Femur (tissue), 1 donor: ENCODE data around the gene TIMM44.
A peak's percentile ranks its signal among the peaks of the same experiment; 100 is the strongest.
"Not testable (repeated sequence)": the region's sequence is repeated elsewhere in the genome, so short reads cannot be mapped to it uniquely, and the experiment has no call there.

Experiments
- DNase-seq: peaks from one replicate; pipeline ENCODE4 v3.0.0-alpha.2; 2017

The TIMM44 gene

GRCh38 chr19:7923295-7924191, 19.9 kb downstream of the TIMM44 start:
- peak; percentile 39 for DNase-seq

DNA sequence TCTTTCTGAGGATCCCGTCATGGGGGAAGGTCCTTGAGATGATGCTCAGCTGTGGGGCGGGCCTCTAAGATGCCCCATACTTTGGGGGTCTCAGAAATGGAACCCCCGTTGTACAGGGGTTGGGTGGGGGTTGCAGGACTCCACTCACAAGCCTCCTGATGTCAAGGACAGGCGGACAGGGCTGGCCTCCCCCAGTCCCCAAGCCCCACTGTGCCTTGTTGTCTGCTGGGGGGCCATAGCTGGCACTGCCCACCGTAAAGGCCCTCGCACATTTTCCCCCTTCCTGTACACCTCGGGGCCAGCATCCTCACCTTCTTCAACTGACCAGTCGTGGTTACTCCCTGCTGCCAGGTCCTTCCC, 20.6 kb downstream of the TIMM44 start:
- DNase-seq, result no peak

- DNase-seq, result no peak
Measured at GRCh38 chr19:7921967-7922835, 21.3 kb downstream of the TIMM44 start.

- DNase-seq, result no peak
Measured at GRCh38 chr19:7921302-7921966, 22.0 kb downstream of the TIMM44 start.

DNA sequence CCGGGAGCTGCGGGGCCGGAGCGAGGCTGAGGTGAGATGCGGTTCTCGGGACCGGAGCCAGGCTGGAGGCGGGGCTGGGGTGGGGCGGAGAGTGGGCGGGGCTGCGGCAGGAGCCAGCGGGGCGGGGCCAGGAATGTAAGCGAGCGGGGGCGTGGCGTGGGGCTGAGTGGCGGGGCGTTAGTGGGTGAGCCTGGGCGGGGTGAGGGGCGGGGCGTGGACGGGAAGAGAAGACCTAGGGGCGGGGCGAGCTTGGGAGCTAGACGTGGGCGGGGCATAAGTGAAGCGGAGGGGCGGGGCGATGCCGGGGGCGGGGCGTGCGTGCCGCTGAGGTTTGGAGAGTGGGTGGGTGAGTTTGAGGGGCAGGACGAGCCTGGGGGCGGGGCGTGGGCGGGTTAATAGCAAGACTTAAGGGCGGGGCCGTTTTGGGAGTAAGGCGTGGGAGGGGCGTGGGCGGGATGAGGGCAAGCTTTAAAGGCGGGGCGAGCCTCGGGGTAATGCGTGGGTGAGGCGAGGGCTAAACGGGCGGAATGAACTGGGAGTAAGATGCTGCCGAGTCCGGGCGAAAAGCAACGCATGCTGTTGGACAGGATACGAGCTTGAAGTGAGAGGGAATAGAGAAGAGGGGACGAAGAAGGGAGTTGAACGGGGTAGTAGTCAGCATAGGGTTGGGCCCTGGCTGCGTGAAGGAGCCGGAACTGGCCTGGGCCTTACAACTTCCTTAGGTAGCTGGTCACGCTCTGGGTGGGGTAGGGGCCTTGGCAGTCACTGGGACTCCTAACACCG, 22.8 kb downstream of the TIMM44 start:
- peak; percentile 99 for DNase-seq

DNA sequence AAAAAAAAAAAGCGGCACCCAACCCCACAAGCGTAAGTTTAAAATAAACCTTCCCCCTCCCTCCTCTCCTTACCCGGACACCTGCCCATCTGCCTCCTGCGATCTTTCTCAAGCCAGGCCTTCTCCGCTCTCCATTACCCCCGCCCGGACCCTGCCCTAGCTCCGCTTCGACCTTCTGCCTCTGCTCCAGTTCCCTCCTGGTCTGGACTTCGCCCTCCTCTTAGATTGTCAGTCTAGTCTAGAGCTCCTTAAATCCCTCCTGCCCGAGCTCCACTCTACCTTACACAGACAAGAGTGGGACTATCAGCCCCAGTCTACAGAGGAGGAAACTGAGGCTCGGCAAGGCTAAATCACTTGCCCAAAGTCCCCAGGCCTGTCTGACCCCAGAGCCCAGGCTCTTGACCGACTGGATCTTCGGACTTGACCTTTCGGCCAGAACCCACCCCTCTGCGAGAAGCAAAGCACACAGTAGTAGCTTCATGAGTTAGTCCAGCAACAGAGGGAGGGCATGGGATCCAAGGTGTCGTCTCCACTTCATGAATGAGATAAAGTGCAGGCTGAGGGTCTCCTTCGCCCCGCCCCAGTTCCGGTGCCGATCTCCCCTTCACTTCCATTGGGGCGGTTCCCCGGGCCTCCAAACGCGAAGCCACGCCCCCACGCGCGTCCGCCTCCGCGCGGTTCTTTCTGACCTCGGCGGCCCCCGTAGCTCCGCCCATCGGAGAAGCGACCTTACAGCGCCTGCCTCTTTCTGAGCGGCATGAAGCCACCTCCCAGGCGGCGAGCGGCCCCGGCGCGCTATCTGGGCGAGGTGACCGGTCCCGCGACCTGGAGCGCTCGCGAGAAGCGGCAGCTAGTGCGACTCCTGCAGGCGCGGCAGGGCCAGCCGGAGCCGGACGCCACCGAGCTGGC, 23.6 kb downstream of the TIMM44 start, which contains the start of gene SNAPC2:
TSS of gene SNAPC2 (plus strand) at position 729 of the 909 bp plus-strand sequence. CDS start at position 758, 29 bp downstream.
- DNase-seq, result peak; percentile 97

DNA sequence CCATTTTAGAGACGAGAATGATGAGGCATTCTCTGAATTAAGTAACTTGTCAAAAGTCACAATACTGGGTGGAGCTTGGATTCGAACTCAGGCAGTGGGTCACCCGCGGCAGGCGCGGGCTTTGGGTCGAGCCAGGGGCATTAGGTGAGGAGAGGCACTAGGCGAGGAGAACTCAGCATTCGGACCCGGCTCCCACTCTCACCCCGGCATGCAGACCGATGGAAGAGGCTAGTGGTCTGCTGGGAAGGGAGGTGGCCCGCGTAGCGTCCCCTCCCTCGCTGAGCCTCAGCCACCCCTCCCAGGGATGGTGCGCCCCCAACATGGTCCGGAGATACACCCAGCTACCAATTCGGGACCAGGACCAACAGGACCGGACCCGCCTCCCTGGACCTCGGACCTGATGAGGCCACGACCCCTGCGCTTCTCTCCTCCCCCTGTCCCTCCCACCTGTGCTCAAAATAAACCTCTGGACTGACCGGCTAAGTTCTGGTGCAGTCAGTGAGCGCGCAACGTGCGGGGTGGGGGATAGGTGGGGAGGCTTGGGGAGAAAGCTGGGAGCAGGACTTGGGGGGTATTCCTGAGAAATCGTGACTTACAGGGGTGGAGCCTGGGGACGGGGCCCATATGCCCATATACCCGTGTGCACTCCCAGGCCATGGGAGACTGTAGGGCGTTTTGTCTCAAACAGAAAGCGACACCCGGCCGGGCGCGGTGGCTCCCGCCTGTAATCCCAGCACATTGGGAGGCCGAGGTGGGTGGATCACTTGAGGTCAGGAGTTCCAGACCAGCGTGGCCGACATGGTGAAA, 24.6 kb downstream of the TIMM44 start:
- peak; percentile 36 for DNase-seq

DNA sequence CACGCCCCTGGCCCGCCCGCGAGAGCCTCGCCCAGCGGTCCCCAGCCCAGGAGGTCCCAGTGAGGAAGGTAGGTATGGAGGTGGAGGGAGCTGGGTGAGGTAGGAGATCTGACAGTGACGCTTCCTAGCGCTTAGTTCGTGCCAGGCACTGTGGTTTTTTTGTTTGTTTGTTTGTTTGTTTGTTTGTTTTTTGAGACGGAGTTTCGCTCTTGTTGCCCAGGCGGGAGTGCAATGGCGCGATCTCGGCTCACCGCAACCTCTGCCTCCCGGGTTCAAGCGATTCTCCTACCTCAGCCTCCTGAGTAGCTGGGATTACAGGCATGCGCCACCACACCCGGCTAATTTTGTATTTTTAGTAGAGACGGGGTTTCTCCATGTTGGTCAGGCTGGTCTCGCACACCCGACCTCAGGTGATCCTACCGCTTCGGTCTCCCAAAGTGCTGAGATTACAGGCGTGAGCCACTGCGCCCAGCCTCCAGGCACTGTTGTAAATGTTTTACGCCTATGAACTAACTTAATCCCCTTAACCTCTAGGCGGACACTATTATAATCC, 25.3 kb downstream of the TIMM44 start:
- DNase-seq, result not testable (repeated sequence)

GRCh38 chr19:7917267-7918061, 26.0 kb downstream of the TIMM44 start:
- no peak for DNase-seq

DNA sequence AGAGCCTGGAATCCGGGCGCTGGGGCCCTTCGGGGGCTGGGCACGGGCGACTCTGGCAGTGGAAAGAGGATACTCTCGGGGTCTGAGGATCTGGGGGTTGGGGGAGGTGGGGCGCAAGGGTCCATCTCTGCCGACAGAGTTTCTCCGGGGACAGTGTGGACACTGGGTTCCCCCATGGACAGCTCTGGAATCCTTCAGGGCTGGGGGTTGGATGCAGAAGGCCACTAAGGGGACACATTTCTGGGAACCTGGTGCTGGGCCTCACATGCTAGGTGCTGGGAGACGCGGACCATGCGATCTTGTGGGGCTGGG, 26.6 kb downstream of the TIMM44 start:
- no peak for DNase-seq

DNA sequence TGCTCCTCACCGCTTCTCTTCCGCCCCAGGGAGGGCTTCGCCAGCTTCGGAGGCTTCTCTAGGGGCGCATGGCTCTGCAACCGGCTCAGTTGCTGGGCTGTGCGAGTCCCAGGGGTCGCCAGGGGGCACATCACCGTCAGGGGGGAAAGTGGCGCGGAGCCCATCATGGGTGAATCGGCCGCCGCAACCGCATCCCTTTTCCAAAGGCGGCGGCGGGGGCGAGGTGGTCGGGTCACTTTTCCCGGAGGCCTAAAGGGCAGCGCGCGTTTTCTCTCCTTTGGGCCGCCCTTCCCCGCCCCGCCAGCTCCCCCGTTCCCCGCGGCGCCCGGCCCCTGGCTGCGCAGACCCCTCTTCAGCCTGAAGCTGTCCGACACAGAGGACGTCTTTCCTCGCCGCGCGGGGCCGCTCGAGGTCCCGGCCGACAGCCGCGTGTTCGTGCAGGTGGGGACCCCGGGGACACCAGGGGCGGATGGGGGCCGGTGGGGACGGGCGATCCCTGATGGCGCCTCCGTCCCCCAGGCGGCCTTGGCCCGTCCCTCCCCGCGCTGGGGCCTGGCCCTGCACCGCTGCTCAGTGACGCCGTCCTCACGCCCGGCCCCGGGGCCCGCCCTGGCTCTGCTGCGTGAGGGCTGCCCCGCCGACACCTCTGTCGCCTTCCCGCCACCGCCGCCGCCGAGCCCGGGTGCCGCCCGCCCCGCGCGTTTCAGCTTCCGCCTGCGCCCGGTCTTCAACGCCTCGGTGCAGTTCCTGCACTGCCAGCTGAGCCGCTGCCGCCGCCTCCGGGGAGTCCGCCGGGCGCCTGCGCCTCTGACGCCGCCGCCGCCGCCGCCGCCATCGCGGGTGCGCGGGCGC, 27.1 kb downstream of the TIMM44 start:
- no peak for DNase-seq

GRCh38 chr19:7915250-7916102, 28.0 kb downstream of the TIMM44 start:
- no peak for DNase-seq

DNA sequence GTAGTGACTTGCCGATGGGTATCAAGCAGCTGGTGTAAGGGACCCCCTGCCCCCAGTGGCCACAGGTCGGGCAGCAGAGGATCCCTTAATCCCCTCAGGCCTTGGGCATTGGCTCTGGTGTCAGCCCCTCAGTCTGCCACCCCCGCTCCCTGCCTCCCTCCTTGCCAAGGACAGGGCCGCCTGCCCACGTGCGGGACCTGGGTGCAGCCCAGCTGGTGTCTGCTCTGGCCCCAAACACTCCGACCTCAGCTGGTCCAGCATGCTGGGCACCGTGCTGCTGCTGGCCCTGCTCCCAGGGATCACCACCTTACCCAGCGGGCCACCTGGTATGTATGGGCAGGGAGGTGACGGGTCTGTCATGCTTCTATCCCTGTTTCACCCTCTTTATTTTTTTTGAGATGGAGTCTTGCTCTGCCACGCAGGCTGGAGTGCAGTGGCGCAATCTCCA, 28.8 kb downstream of the TIMM44 start, which contains the start of gene TGFBR3L:
TSS of gene TGFBR3L (plus strand) at position 233 of the 448 bp plus-strand sequence.
- no peak for DNase-seq

- DNase-seq, result no peak
Measured at GRCh38 chr19:7914099-7914498, 29.4 kb downstream of the TIMM44 start.

DNA sequence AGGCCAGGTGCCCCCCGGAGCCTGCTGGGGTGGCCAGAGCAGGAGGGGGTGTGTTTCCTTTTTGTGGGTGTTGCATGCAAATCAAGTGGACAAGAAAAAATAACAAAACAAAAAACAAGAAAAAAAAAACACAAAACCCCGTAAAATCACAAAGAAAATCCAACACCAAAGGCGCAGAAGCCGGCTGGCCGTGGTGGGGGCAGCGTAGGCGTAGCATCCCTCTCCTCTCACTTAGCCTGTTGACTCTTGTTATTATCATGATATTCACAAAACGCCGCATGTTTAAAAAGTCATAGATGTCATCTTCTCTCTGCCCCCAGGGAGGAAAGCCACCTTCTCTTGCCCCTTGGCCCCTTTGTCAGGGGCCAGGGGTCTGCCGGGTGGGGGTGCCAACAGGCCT, 29.8 kb downstream of the TIMM44 start:
- DNase-seq, result no peak

DNA sequence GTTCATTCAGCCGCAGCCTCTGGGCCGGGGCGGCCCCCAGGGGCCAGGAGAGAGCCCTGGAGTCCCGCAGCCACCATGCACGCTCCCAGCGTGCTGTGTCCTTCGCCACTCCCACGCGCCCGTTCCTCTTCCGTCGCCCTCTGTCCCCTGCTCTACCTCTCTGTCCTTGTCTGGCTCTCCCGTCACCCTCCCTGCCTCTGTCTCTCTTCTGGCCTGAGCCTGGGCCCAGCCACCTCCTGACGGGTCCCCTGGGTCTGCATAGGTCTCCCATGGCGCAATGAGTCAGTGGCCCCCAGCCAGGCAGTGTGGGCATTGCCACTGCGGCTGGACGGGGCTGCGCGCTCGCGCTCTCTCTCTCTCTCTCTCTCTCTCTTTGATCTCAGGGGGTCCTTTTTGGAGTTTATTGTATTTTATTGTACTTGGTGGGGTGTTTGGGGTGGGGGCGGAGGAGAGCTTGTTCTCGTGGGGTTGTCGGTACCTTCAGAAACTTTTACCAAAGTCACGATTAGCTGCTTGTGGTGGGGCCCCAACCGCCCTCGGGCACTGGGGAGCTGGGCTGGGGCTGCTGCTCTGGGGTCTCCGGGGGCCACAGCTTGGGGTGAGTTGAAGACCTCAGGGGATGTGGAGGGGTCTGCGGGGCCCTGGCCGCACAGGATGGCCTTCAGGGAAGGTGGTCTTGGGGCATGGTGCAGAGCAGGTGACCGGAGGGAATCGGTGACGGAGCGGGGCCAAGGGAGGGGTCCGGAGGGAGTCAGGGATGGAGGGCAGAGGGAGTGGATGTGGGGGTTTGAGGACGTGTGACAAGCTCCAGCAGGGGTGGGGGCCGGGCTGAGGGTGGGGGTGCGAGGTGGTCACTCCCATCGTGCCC, 30.5 kb downstream of the TIMM44 start:
- no peak for DNase-seq
